ENCODE data around the gene ZNF850. TPM values are rescaled to one million over a fixed set of nuclear protein-coding genes. Genes with fewer than 3 reads are reported as not detected.

Gene ZNF850
- total and polyA plus RNA-seq, 2 of the 13 experiments (the other 11 are each of a cell fraction or from before 2014, with no cell fraction given), result 0.78 to 6.6 TPM

- TF ChIP-seq ZNF468 (CRISPR knock-in tag; IDR thresholded peaks at IDR 0.05), result no peak
- no peak for TF ChIP-seq ZBTB7A (CRISPR knock-in tag; IDR thresholded peaks at IDR 0.05)
- peak; percentile 77 for TF ChIP-seq NFYB (CRISPR knock-in tag; IDR thresholded peaks at IDR 0.05)
- TF ChIP-seq, protein P1, sequence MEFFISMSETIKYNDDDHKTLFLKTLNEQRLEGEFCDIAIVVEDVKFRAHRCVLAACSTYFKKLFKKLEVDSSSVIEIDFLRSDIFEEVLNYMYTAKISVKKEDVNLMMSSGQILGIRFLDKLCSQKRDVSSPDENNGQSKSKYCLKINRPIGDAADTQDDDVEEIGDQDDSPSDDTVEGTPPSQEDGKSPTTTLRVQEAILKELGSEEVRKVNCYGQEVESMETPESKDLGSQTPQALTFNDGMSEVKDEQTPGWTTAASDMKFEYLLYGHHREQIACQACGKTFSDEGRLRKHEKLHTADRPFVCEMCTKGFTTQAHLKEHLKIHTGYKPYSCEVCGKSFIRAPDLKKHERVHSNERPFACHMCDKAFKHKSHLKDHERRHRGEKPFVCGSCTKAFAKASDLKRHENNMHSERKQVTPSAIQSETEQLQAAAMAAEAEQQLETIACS (CRISPR knock-in tag; IDR thresholded peaks at IDR 0.05), result no peak
- no peak for TF ChIP-seq ZFYVE20 (CRISPR knock-in tag; IDR thresholded peaks at IDR 0.05; ENCODE audit: borderline replicate concordance, low read depth)
- TF ChIP-seq, protein P2, sequence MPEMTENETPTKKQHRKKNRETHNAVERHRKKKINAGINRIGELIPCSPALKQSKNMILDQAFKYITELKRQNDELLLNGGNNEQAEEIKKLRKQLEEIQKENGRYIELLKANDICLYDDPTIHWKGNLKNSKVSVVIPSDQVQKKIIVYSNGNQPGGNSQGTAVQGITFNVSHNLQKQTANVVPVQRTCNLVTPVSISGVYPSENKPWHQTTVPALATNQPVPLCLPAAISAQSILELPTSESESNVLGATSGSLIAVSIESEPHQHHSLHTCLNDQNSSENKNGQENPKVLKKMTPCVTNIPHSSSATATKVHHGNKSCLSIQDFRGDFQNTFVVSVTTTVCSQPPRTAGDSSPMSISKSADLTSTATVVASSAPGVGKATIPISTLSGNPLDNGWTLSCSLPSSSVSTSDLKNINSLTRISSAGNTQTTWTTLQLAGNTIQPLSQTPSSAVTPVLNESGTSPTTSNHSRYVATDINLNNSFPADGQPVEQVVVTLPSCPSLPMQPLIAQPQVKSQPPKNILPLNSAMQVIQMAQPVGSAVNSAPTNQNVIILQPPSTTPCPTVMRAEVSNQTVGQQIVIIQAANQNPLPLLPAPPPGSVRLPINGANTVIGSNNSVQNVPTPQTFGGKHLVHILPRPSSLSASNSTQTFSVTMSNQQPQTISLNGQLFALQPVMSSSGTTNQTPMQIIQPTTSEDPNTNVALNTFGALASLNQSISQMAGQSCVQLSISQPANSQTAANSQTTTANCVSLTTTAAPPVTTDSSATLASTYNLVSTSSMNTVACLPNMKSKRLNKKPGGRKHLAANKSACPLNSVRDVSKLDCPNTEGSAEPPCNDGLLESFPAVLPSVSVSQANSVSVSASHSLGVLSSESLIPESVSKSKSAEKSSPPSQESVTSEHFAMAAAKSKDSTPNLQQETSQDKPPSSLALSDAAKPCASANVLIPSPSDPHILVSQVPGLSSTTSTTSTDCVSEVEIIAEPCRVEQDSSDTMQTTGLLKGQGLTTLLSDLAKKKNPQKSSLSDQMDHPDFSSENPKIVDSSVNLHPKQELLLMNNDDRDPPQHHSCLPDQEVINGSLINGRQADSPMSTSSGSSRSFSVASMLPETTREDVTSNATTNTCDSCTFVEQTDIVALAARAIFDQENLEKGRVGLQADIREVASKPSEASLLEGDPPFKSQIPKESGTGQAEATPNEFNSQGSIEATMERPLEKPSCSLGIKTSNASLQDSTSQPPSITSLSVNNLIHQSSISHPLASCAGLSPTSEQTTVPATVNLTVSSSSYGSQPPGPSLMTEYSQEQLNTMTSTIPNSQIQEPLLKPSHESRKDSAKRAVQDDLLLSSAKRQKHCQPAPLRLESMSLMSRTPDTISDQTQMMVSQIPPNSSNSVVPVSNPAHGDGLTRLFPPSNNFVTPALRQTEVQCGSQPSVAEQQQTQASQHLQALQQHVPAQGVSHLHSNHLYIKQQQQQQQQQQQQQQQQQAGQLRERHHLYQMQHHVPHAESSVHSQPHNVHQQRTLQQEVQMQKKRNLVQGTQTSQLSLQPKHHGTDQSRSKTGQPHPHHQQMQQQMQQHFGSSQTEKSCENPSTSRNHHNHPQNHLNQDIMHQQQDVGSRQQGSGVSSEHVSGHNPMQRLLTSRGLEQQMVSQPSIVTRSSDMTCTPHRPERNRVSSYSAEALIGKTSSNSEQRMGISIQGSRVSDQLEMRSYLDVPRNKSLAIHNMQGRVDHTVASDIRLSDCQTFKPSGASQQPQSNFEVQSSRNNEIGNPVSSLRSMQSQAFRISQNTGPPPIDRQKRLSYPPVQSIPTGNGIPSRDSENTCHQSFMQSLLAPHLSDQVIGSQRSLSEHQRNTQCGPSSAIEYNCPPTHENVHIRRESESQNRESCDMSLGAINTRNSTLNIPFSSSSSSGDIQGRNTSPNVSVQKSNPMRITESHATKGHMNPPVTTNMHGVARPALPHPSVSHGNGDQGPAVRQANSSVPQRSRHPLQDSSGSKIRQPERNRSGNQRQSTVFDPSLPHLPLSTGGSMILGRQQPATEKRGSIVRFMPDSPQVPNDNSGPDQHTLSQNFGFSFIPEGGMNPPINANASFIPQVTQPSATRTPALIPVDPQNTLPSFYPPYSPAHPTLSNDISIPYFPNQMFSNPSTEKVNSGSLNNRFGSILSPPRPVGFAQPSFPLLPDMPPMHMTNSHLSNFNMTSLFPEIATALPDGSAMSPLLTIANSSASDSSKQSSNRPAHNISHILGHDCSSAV (CRISPR knock-in tag; IDR thresholded peaks at IDR 0.05; ENCODE audit: borderline replicate concordance), result no peak
- TF ChIP-seq BRF2 (CRISPR knock-in tag; IDR thresholded peaks at IDR 0.05), result no peak
- no peak for TF ChIP-seq TMF1 (CRISPR knock-in tag; IDR thresholded peaks at IDR 0.05; ENCODE audit: low read depth)
- no peak for TF ChIP-seq ZNF317 (CRISPR knock-in tag; IDR thresholded peaks at IDR 0.05)
- TF ChIP-seq SPEN (CRISPR knock-in tag; IDR thresholded peaks at IDR 0.05; ENCODE audit: low read depth), result 0 out of 2 replicates have a peak, but pooled peaks have one; percentile 24
- no peak for TF ChIP-seq HMG20B (CRISPR knock-in tag; conservative IDR thresholded peaks at IDR 0.05)
- TF ChIP-seq KDM2A (CRISPR knock-in tag; IDR thresholded peaks at IDR 0.05; ENCODE audit: borderline replicate concordance, low read depth), result no peak
- no peak for TF ChIP-seq SALL2 (CRISPR knock-in tag; IDR thresholded peaks at IDR 0.05)
- no peak for TF ChIP-seq KLF13 (CRISPR knock-in tag; IDR thresholded peaks at IDR 0.05)
- TF ChIP-seq NFKBIZ (CRISPR knock-in tag; IDR thresholded peaks at IDR 0.05), result no peak
- no peak for TF ChIP-seq MTA3 (CRISPR knock-in tag; IDR thresholded peaks at IDR 0.05)
- 0 out of 2 replicates have a peak, but pooled peaks have one; percentile 43 for TF ChIP-seq IRF9 (CRISPR knock-in tag; IDR thresholded peaks at IDR 0.05; ENCODE audit: borderline replicate concordance)
Measured at GRCh38 chr19:36771261-36772231, 1.1 kb downstream of the ZNF850 start (continued).
